Smooth muscle cell of bladder (primary cell): ENCODE measurements around the gene PDLIM5. TPM values are rescaled to one million over a fixed set of nuclear protein-coding genes. Genes with fewer than 3 reads are reported as not detected.

ENCODE experiments used
- total RNA-seq: library from RNA; depleted of rRNA; stranded (reverse); fragments of >200 nt; gene quantifications from 2 replicates; pipeline ENCODE4 v1.2.3, GENCODE V29; 2014

Gene PDLIM5, protein sequence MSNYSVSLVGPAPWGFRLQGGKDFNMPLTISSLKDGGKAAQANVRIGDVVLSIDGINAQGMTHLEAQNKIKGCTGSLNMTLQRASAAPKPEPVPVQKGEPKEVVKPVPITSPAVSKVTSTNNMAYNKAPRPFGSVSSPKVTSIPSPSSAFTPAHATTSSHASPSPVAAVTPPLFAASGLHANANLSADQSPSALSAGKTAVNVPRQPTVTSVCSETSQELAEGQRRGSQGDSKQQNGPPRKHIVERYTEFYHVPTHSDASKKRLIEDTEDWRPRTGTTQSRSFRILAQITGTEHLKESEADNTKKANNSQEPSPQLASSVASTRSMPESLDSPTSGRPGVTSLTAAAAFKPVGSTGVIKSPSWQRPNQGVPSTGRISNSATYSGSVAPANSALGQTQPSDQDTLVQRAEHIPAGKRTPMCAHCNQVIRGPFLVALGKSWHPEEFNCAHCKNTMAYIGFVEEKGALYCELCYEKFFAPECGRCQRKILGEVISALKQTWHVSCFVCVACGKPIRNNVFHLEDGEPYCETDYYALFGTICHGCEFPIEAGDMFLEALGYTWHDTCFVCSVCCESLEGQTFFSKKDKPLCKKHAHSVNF
- 32.6 and 64.7 TPM in 2 replicates for total RNA-seq

DNA sequence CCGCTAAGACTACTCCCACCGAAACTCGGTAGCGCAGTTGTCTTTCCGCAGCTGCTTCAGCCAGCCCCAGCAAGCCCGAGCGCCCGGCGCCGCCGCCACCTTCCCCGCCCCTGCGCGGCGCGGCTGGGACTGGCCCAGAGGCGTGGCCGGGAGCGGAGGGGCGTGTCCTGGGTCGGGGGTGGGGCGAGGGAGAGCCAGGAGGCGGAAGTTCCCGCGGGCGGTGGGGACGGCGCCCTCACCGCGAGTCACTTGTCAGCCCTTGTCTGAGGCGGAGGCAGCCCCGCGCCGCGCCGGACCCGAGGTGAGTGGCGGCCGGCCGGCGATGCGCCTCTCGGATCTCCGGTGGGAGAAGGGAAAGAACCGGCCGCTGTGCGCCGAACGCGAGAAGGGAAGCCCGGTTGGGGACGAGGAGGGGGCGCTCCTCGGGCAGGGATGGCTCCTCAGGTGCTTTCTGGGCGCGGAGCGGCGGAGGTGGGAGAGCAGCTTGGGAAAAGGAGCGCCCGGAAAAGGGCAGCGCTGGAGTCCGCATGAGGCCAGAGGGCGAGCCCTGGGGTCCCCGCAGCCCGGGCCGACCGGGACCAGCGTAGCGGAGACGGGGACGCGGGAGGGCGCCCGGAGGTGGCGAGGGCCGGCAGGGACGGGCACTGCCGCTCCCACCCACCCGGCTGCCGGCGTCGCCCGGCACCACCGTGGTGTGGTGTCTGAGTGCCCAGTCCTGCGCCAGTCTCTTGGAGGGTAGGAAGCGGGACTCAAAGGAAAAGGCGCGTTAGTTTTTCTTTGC is at the start of gene PDLIM5:
Gene PDLIM5 (plus strand): TSS at position 248 of the 781 bp plus-strand sequence. CDS start 3,347 bp downstream, outside the sequence.

Other genes with a start within 250 kb of the PDLIM5 start
- gene SMARCAD1, start 244.1 kb upstream of the PDLIM5 start, total RNA-seq, result 27.1 and 27.4 TPM in 2 replicates
- gene HPGDS, start 109.1 kb upstream of the PDLIM5 start, total RNA-seq, result not detected in 2 replicates